GM10248 (cell line): ENCODE results near the gene STAMBPL1.

Experiments used
- CTCF ChIA-PET: fragments of 300-600 bp; sonication (Branson Sonifier 250); formaldehyde crosslinking; extraction: SDS; loops from one replicate; lab custom pipeline; 2021; ENCODE audit warnings: antibody characterized with exemption; lab: Yijun Ruan, JAX
- POLR2A ChIA-PET: fragments of 350-650 bp; sonication (Branson Sonifier 250); formaldehyde crosslinking; extraction: SDS; loops from one replicate; lab custom pipeline; 2020; ENCODE audit warnings: antibody characterized with exemption; lab: Yijun Ruan, JAX
- DNase-seq: peaks from one replicate; pipeline ENCODE4 v3.0.0; 2012; ENCODE audit errors: extremely low spot score
- CTCF ChIP-seq: IDR thresholded peaks from 2 replicates; pipeline ENCODE4 v1.5.1; 2012; ENCODE audit warnings: mild to moderate bottlenecking, low read depth; ENCODE audit errors: extremely low read depth, missing control alignments, control extremely low read depth

STAMBPL1 gene

GRCh38 chr10:88911851-88912250, 31.8 kb downstream of the STAMBPL1 start:
- TF ChIP-seq CTCF, result no peak
- DNase-seq, result no peak
- ChIA-PET CTCF (interaction anchor here (1.0 to 4.7 kb wide), 3 partner anchors 10 to 21 kb away, joined by 3 to 31 read pairs (median 4); no protein-coding TSS in a partner anchor), POLR2A (no interaction called here)

- DNase-seq, result no peak
- POLR2A ChIA-PET, result no interaction called here
- CTCF ChIA-PET, result interaction anchor here (4.7 kb wide), 1 partner anchor 20 kb away, joined by 31 read pairs; no protein-coding TSS in a partner anchor
- TF ChIP-seq CTCF, result no peak
Observed at GRCh38 chr10:88913127-88913526, 33.1 kb downstream of the STAMBPL1 start.

- no peak for DNase-seq
- ChIA-PET POLR2A (no interaction called here), CTCF (interaction anchor here (4.7 kb wide), 1 partner anchor 19 kb away, joined by 31 read pairs; no protein-coding TSS in a partner anchor)
- TF ChIP-seq CTCF, result no peak
Observed at GRCh38 chr10:88913788-88914187, 33.7 kb downstream of the STAMBPL1 start.

- CTCF ChIA-PET, result no interaction called here
- POLR2A ChIA-PET, result no interaction called here
- DNase-seq, result no peak
- TF ChIP-seq CTCF, result no peak
Observed at GRCh38 chr10:88915781-88916180, 35.7 kb downstream of the STAMBPL1 start.

- DNase-seq, result no peak
- no peak for TF ChIP-seq CTCF
- ChIA-PET POLR2A (no interaction called here), CTCF (no interaction called here)
Observed at GRCh38 chr10:88916231-88916630, 36.2 kb downstream of the STAMBPL1 start.

GRCh38 chr10:88916986-88917385, 36.9 kb downstream of the STAMBPL1 start:
- ChIA-PET POLR2A (no interaction called here), CTCF (no interaction called here)
- no peak for DNase-seq
- TF ChIP-seq CTCF, result no peak
